Activated CD4-positive, alpha-beta T cell treated with anti-CD3 and anti-CD28 coated beads for 36 hours (primary cell): Measurements from ENCODE around the gene CLMP. TPM values are rescaled to one million over a fixed set of nuclear protein-coding genes. Genes with fewer than 3 reads are reported as not detected.

Source experiments
- ATAC-seq: fragments of 200-7000 bp; cut with Tn5 transposase; one replicate; pipeline ENCODE4 v1.10.0; 2021; ENCODE audit warnings: mild to moderate bottlenecking, moderate library complexity
- CTCF ChIA-PET: fragments of 350-600 bp; sonication (Branson Sonifier 250); formaldehyde crosslinking; loops from one replicate; lab custom pipeline; 2021; ENCODE audit warnings: antibody characterized with exemption; lab: Charles Lee
- POLR2A ChIA-PET: fragments of 350-600 bp; sonication (Branson Sonifier 250); formaldehyde crosslinking; loops from one replicate; lab custom pipeline; 2021; ENCODE audit warnings: antibody characterized with exemption, inconsistent platforms; lab: Charles Lee
- DNase-seq: peaks from one replicate; pipeline ENCODE4 v3.0.0-alpha.2; 2020
- H3K27ac Mint-ChIP-seq: one replicate; pipeline ENCODE4 v1.8.0; 2021; ENCODE audit warnings: mixed read lengths
- H3K27me3 Mint-ChIP-seq: one replicate; pipeline ENCODE4 v1.8.0; 2021; ENCODE audit warnings: mixed read lengths
- H3K36me3 Mint-ChIP-seq: one replicate; pipeline ENCODE4 v1.8.0; 2021; ENCODE audit warnings: low read depth, mixed read lengths
- H3K4me1 Mint-ChIP-seq: one replicate; pipeline ENCODE4 v1.8.0; 2021; ENCODE audit warnings: mixed read lengths
- H3K4me3 Mint-ChIP-seq: one replicate; pipeline ENCODE4 v1.8.0; 2021; ENCODE audit warnings: mild to moderate bottlenecking, moderate library complexity, mixed read lengths
- H3K9me3 Mint-ChIP-seq: one replicate; pipeline ENCODE4 v1.8.0; 2021; ENCODE audit warnings: low read depth, mixed read lengths
- intact Hi-C, 2 experiments: fragments of 100-400 bp; cut with DNase I in 1 of 2; cut with micrococcal nuclease in 1 of 2; formaldehyde crosslinking; loops; one replicate each; pipeline versions ENCODE4 v1.14.2 to v1.15.1; 2022 to 2024; cut with DNase I, micrococcal nuclease
- total RNA-seq, 2 experiments: library from RNA; stranded (reverse); gene quantifications; one replicate each; pipeline ENCODE4 v1.2.3, GENCODE V29; 2021

The CLMP gene
- total RNA-seq, 2 experiments from 2014 or later = 0.05 to 0.09 TPM

GRCh38 chr11:123188508-123189165 is 6.4 kb downstream of the CLMP start:
- ChIA-PET CTCF (interaction anchor here (1.4 kb wide), 1 partner anchor 22 kb away, joined by 7 read pairs; no protein-coding TSS in a partner anchor), POLR2A (no interaction called here)
- intact Hi-C loops = no loop called here
- no peaks in the 10 kb centered on the region for H3K9me3 Mint-ChIP-seq
- H3K4me1 Mint-ChIP-seq = peaks cover 14% of the 10 kb centered on the region
- peaks cover 38% of the 10 kb centered on the region for H3K27me3 Mint-ChIP-seq
- no peak overlapping the region for H3K4me3 Mint-ChIP-seq
- ATAC-seq (no peak), DNase-seq (no peak)
- no peaks in the 10 kb centered on the region for H3K36me3 Mint-ChIP-seq
- H3K27ac Mint-ChIP-seq = no peak overlapping the region

- DNase-seq (no peak), ATAC-seq (no peak)
- peaks cover 38% of the 10 kb centered on the region for H3K27me3 Mint-ChIP-seq
- POLR2A ChIA-PET = no interaction called here
- no peak overlapping the region for H3K4me3 Mint-ChIP-seq
- H3K27ac Mint-ChIP-seq = no peak overlapping the region
- H3K36me3 Mint-ChIP-seq = no peaks in the 10 kb centered on the region
- peaks cover 14% of the 10 kb centered on the region for H3K4me1 Mint-ChIP-seq
- intact Hi-C loops = no loop called here
- CTCF ChIA-PET = interaction anchor here (1.4 kb wide), 1 partner anchor 21 kb away, joined by 7 read pairs; no protein-coding TSS in a partner anchor
- H3K9me3 Mint-ChIP-seq = no peaks in the 10 kb centered on the region
Measured at GRCh38 chr11:123187665-123188507, 7.2 kb downstream of the CLMP start.

GRCh38 chr11:123187248-123187647 is 7.8 kb downstream of the CLMP start:
- H3K9me3 Mint-ChIP-seq = no peaks in the 10 kb centered on the region
- H3K36me3 Mint-ChIP-seq = no peaks in the 10 kb centered on the region
- DNase-seq (no peak), ATAC-seq (no peak)
- H3K4me1 Mint-ChIP-seq = peaks cover 10% of the 10 kb centered on the region
- CTCF ChIA-PET = no interaction called here
- H3K27me3 Mint-ChIP-seq = peaks cover 38% of the 10 kb centered on the region
- POLR2A ChIA-PET = no interaction called here
- intact Hi-C loops = no loop called here
- H3K4me3 Mint-ChIP-seq = no peak overlapping the region
- H3K27ac Mint-ChIP-seq = no peak overlapping the region

GRCh38 chr11:123186286-123186685 is 8.8 kb downstream of the CLMP start:
- Mint-ChIP-seq H3K4me3 (no peak overlapping the region), H3K4me1 (peaks cover 4% of the 10 kb centered on the region), H3K27ac (no peak overlapping the region), H3K27me3 (peaks cover 37% of the 10 kb centered on the region), H3K36me3 (no peaks in the 10 kb centered on the region), H3K9me3 (no peaks in the 10 kb centered on the region)
- intact Hi-C loops = no loop called here
- ChIA-PET CTCF (no interaction called here), POLR2A (no interaction called here)
- ATAC-seq = no peak
- no peak for DNase-seq

- intact Hi-C loops = no loop called here
- ChIA-PET CTCF (no interaction called here), POLR2A (no interaction called here)
- no peak overlapping the region for H3K4me3 Mint-ChIP-seq
- H3K27me3 Mint-ChIP-seq = peaks cover 33% of the 10 kb centered on the region
- DNase-seq (no peak), ATAC-seq (no peak)
- no peaks in the 10 kb centered on the region for H3K36me3 Mint-ChIP-seq
- peaks cover 4% of the 10 kb centered on the region for H3K4me1 Mint-ChIP-seq
- H3K9me3 Mint-ChIP-seq = no peaks in the 10 kb centered on the region
- no peak overlapping the region for H3K27ac Mint-ChIP-seq
Measured at GRCh38 chr11:123185326-123185725, 9.7 kb downstream of the CLMP start.

- CTCF ChIA-PET = no interaction called here
- ATAC-seq = no peak
Measured at GRCh38 chr11:123184531-123184930, 10.5 kb downstream of the CLMP start.

GRCh38 chr11:123183391-123184099 is 11.5 kb downstream of the CLMP start:
- ChIA-PET CTCF (interaction anchor here (1.0 kb wide), 1 partner anchor 28 kb away, joined by 3 read pairs; no protein-coding TSS in a partner anchor), POLR2A (no interaction called here)
- no peaks in the 10 kb centered on the region for H3K9me3 Mint-ChIP-seq
- DNase-seq (peak; percentile 51), ATAC-seq (peak; percentile 86)
- H3K4me1 Mint-ChIP-seq = peaks cover 2% of the 10 kb centered on the region
- peaks cover 29% of the 10 kb centered on the region for H3K27me3 Mint-ChIP-seq
- H3K4me3 Mint-ChIP-seq = no peak overlapping the region
- intact Hi-C loops = no loop called here
- H3K27ac Mint-ChIP-seq = no peak overlapping the region
- no peaks in the 10 kb centered on the region for H3K36me3 Mint-ChIP-seq

More at GRCh38 chr11:123184531-123184930, 10.5 kb downstream of the CLMP start:
- no peak for DNase-seq
- H3K4me1 Mint-ChIP-seq = peaks cover 4% of the 10 kb centered on the region
- no peak overlapping the region for H3K4me3 Mint-ChIP-seq
- H3K36me3 Mint-ChIP-seq = no peaks in the 10 kb centered on the region
- peaks cover 31% of the 10 kb centered on the region for H3K27me3 Mint-ChIP-seq
- intact Hi-C loops = no loop called here
- H3K9me3 Mint-ChIP-seq = no peaks in the 10 kb centered on the region
- POLR2A ChIA-PET = no interaction called here
- H3K27ac Mint-ChIP-seq = no peak overlapping the region

GRCh38 chr11:123181767-123182500 is 13.1 kb downstream of the CLMP start:
- H3K36me3 Mint-ChIP-seq = no peaks in the 10 kb centered on the region
- ChIA-PET CTCF (interaction anchor here (0.6 to 0.7 kb wide), 2 partner anchors 119 to 312 kb away, joined by 3 to 7 read pairs; no protein-coding TSS in a partner anchor), POLR2A (no interaction called here)
- ATAC-seq (no peak), DNase-seq (no peak)
- no peak overlapping the region for H3K4me3 Mint-ChIP-seq
- peaks cover 22% of the 10 kb centered on the region for H3K27me3 Mint-ChIP-seq
- peaks cover 1% of the 10 kb centered on the region for H3K4me1 Mint-ChIP-seq
- H3K9me3 Mint-ChIP-seq = no peaks in the 10 kb centered on the region
- no peak overlapping the region for H3K27ac Mint-ChIP-seq
- intact Hi-C loops = no loop called here

- Mint-ChIP-seq H3K9me3 (no peaks in the 10 kb centered on the region), H3K27me3 (peaks cover 19% of the 10 kb centered on the region), H3K36me3 (no peaks in the 10 kb centered on the region), H3K4me3 (no peak overlapping the region), H3K27ac (no peak overlapping the region), H3K4me1 (peaks cover 4% of the 10 kb centered on the region)
- POLR2A ChIA-PET = no interaction called here
- CTCF ChIA-PET = interaction anchor here (0.7 kb wide), 1 partner anchor 313 kb away, joined by 3 read pairs; no protein-coding TSS in a partner anchor
- no peak for ATAC-seq
- no peak for DNase-seq
- intact Hi-C loops = no loop called here
Measured at GRCh38 chr11:123181075-123181474, 14.0 kb downstream of the CLMP start.

GRCh38 chr11:123180574-123180973 is 14.5 kb downstream of the CLMP start:
- intact Hi-C loops = no loop called here
- no peak for ATAC-seq
- no peaks in the 10 kb centered on the region for H3K9me3 Mint-ChIP-seq
- ChIA-PET POLR2A (no interaction called here), CTCF (interaction anchor here (1.1 kb wide), 1 partner anchor 81 kb away, joined by 7 read pairs; no protein-coding TSS in a partner anchor)
- no peak overlapping the region for H3K4me3 Mint-ChIP-seq
- no peak overlapping the region for H3K27ac Mint-ChIP-seq
- H3K27me3 Mint-ChIP-seq = peaks cover 15% of the 10 kb centered on the region
- no peaks in the 10 kb centered on the region for H3K36me3 Mint-ChIP-seq
- peaks cover 4% of the 10 kb centered on the region for H3K4me1 Mint-ChIP-seq
- no peak for DNase-seq

- DNase-seq (no peak), ATAC-seq (no peak)
- Mint-ChIP-seq H3K27ac (no peak overlapping the region), H3K36me3 (no peaks in the 10 kb centered on the region), H3K4me1 (peaks cover 4% of the 10 kb centered on the region), H3K9me3 (no peaks in the 10 kb centered on the region), H3K27me3 (peaks cover 13% of the 10 kb centered on the region), H3K4me3 (no peak overlapping the region)
- intact Hi-C loops = no loop called here
- ChIA-PET POLR2A (no interaction called here), CTCF (interaction anchor here (0.8 to 1.1 kb wide), 2 partner anchors 67 to 82 kb away, joined by 3 to 7 read pairs; no protein-coding TSS in a partner anchor)
Measured at GRCh38 chr11:123180166-123180565, 14.9 kb downstream of the CLMP start.
